IPS DF 4.7 (cell line): Measurements from ENCODE around the gene PHF5A.
"Not testable (repeated sequence)": the region's sequence is repeated elsewhere in the genome, so short reads cannot be mapped to it uniquely, and the experiment has no call there.

Experiments used
- DNase-seq: peaks from one replicate; pipeline ENCODE4 v3.0.0-alpha.2; 2013; ENCODE audit warnings: low spot score; ENCODE audit errors: extremely low read depth

Gene PHF5A

GRCh38 chr22:41488076-41488475 lies 19.6 kb upstream of the PHF5A start:
- no peak for DNase-seq

DNA sequence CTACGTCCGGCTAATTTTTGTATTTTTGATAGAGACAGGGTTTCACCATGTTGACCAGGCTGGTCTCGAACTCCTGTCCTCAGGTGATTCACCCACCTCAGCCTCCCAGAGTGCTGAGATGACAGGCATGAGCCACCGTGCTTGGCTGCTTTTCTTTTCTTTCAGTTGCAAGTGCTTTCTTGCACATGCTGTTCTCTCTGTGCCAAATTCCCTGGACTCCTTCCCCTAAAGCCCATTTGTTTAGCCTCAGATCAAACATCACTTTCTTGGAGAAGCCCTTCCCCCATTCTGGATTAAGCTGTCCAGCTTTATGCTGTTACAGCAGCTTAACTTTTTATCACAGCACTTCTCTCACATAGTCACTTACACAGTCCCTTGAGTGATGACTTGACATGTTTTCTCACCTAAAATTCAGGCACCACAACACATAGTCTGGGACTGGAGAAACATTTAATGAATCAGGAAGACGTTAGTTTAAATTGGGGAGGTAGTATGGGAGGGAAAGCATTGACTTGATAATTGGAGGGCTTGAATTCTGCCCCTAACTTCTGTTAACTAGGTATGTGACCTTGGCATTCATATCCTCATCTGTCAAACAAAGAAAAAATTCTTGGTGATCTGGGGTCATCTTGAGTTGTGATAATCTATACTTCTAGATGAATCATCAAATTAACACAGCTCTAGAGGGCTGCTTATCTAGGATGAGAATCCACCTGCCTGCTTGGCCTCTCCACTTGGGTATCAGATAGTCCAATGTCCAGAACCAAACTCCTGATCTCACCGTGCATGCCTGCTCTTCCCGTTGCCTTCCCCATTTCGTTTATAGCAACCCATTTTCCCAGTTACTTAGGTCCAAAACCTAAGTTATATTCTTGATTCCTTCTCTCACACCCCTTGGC lies 18.8 kb upstream of the PHF5A start:
- DNase-seq: no peak

DNA sequence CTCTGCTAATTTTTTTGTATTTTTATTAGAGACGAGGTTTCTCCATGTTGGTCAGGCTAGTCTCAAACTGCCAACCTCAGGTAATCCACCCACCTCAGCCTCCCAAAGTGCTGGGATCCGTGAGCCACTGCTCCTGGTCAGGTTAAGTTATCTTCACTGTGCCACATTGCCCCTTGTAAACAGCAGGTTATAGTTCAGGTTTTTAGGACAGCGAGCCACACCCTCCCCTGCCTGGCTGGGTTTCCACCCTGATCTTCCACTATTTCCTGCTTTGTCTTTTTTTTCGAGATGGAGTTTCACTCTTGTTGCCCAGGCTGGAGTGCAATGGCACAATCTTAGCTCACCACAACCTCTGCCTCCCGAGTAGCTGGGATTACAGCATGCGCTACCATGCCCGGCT lies 16.5 kb upstream of the PHF5A start:
- DNase-seq: no peak

GRCh38 chr22:41482319-41482935 lies 13.9 kb upstream of the PHF5A start:
- DNase-seq: no peak

- no peak for DNase-seq
Measured at GRCh38 chr22:41481925-41482318, 13.4 kb upstream of the PHF5A start.

- DNase-seq: no peak
Measured at GRCh38 chr22:41481131-41481830, 12.8 kb upstream of the PHF5A start.

DNA sequence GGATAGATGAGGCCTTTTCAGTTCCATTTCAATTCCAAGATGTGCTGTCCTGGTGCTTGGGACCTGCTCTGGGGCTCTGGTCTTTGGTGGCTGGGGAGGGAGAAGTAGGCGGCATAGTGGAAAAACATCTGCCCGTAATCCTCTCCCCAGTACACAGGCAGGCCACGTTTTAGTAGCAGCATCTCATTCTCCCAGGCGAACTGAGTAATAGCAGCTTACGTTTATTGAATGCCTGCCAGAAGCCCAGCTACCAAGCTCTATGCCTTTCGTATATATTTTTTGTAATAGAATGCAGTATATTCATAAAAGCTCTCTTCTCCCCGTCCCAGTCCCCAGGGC lies 11.9 kb upstream of the PHF5A start:
- DNase-seq: no peak

DNA sequence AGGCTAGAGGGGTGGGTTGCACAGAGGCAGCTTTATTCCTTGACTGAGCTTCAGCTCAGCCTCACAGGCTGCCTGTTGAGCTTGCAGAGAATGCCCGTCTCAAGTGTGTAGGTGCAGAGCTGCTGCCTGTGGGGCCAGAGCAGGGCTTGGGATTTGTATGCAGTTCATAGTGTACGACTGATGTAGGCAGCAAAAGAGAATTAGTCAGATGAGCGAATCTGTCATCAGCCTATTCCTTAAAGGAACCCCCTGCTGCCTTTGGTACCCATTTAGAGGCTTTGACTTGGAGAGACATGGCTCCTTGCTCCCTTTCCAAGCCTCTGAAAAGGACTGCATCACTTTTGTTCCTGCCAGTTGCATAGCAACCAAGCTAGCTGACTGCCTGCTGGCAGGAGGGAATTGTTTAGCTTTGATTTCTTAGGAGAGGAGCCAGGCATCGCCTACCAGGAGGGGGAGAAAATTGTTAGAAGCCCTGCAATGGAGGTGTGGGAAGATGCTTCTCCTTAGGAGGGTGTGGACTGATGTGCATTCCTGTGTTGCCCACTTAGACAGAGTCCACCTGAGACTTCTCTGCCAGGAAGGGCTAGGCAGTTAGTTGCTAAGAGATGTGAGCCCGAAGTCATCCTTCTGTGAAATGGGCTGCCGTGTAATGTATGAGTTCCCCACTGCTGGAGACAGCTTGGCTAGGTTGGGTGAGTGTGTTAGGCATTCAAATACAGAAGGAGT lies 11.3 kb upstream of the PHF5A start:
- DNase-seq: no peak

DNA sequence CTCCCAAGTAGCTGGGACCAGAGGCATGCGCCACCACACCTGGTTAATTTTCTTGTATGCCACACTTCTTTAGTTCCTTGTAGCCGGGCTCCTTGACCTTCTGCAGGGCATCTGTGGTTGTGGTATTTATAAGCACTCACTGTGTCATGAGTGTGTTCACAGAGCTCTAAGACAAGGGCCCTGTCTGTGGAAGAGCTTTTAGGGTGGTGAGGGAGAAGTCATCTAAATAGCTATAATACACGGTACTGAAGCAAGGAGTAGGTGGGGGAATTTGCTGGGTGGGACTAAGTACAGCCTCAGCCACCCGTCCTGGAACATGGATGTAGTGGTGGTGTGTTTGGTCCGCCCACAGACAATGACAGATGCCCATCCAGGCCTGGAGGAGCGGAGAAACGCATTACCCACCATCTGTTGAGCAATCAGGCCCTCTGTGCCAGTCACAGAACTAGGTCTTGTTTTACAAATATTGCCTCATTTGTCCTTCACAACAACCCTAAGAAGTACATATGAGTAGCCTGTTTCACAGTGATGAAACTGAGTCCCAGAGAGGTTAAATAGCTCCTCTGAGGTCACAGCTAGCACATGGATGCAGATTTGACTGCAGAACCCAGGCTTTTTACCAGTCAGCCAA lies 10.5 kb upstream of the PHF5A start:
- DNase-seq: no peak

DNA sequence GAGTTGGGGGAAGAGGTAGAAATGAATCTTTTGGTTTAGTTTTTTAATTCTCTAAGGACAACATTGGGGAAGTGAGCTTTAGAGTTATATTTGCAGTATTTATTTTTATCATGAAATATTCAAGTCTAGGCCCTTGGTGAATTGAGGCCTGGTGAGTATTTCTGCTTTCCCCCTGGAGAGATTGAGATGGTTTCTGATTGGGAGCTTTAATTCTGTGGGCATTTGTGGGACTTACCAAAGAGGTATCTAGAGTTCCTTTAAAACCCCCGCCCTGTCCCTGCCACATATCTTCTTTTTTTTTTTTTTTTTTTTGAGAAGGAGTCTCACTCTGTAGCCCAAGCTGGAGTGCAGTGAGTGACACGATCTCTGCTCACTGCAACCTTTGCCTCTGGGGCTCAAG lies 10.0 kb upstream of the PHF5A start:
- DNase-seq: no peak

- DNase-seq: no peak
Measured at GRCh38 chr22:41474872-41475451, 6.5 kb upstream of the PHF5A start.

DNA sequence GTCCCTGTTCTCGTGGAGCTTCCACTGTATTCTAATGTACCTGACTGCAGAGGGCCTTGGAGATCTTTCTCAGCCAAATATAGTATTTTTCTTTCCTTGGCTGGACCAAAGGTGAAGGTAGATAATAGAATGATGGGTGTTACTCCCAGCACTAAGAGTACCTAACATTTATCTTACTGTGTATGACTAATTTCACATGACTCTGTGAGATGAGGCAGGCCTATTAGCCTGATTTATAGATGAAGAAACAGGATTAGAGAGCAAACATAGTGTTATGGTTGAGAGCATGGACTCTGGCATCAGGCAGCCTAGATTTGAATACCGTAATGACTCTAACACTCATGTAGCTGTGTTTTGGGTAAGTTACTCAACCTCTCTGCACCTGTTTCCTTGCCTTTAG lies 3.1 kb upstream of the PHF5A start:
- DNase-seq: no peak

- DNase-seq: no peak
Measured at GRCh38 chr22:41470886-41471285, 2.4 kb upstream of the PHF5A start.

GRCh38 chr22:41469218-41469851 lies 843 bp upstream of the PHF5A start:
- DNase-seq: no peak

DNA sequence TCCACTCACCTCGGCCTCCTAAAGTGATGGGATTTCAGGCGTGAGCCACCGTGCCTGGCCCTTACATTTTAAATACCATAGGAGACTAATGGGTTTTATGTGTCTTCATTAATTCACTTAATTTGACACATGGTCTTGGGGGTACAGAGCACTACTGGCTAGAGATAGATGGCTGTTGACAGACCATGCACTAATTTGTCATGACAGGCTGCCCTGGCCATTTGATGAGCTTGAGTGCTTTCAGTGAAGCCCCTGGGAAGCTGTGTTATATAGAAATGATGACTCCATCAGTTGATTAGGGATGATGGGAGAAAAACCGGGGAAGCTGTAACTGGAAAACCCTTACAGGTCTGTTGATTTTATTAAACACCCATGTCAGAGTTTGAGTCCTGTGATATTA lies 6.6 kb downstream of the PHF5A start:
- no peak for DNase-seq

GRCh38 chr22:41460071-41460470 lies 8.4 kb downstream of the PHF5A start:
- DNase-seq: not testable (repeated sequence)

DNA sequence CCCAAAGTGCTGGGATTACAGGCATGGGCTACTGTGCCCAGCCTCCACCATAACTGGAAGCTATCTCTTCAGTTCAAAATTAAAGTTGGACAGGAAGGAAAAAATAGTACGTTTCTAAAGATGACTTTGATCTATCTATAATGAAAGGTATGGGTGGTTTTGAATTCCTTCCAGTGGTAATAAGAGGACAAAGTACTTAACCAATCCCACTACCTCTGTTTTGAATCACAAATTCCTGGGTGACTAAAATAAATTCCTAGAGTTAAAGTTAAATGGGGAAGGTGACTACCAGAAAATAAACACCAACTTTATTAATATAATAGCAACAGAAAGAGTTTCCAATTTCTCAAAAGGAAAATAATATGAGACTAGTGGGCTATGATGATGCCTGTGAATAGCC lies 9.1 kb downstream of the PHF5A start:
- DNase-seq: no peak

- DNase-seq: no peak
Measured at GRCh38 chr22:41458161-41458728, 10.2 kb downstream of the PHF5A start.

GRCh38 chr22:41448189-41448808 lies 20.2 kb downstream of the PHF5A start:
- peak; percentile 98 for DNase-seq
